HG03095 (cell line): ENCODE data around the gene ADAMTS16.

Experiments
- ATAC-seq: cut with Tn5 transposase; IDR thresholded peaks from one replicate; pipeline ENCODE4 v1.9.1; 2021; ENCODE audit warnings: moderate library complexity; ENCODE audit not compliant: unreplicated experiment

The ADAMTS16 gene

DNA sequence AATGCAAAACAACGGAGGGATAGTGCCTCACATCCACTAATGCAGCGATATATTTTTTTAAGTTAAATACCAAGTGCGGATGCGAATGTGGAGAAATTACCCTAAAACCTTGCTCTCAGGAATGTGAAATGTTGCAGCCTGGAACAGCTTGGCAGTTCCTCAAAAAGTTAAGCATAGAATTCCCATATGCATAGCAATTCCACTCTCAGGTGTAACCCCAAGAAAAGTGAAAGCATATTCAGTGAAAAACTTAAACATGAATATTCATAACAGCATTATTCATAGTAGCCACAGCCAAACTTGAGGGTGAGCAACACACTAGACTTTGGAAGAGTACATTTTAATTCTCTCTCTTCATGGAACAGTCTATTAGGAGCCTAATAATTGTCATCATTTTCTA lies 199.1 kb downstream of the ADAMTS16 start:
- no peak for ATAC-seq

DNA sequence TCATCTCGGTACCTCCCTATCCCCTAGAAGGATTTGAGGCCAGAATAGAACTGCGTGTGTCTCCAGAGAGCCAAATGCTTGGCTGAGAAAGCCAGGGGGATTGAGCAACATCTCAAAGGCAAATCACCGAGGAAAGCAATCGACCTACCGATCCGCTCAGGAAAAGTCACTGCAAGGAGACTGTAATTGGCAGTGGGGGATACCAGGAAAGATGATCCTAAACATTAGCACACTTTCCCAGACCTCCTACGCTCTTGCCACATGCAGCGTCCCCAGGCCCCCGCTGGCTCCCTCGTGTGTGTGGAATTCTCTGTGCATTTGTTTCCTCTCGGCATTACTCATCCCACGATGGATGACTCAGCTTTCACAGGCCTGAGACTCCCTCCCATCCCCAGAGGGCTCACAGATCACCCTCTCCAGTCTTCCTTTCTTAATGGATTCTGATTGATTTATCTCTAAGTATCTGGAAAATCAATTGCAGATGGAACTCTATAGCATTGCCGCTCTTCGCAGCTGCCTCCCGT lies 200.1 kb downstream of the ADAMTS16 start:
- no peak for ATAC-seq

DNA sequence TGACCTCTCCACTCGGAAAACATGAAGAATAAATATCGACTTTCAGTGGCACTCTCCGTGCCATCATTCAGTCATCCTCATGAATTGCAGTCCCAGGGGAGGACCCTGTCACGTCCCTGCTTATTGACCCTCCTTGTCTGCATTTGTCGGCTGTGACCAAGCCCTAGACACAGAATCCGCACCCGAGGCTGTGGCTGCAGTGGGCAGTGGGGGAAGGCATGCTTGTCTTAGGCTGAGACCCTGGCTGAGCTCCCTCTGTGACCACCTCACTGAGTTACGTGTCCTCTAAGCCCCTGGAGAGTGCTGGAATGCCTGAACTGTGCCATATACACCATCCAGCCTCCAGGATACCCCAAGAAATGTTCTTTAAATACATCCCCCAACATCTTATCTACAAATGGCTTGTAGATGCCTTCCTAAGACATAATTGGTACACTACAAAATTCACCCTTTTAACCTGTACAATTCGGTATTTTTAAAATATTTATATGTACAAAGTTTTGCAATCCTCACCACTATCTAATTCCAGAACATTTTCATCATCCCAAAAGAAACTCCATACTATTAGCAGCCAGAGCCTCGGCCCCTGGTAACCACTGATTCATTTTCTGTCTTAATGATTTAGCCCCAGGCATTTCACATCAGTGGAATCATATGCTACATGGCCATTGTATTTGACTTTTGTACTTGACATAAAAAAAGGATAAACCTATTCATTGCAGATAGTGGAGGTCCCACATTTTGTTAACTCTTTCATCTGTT lies 201.6 kb downstream of the ADAMTS16 start:
- ATAC-seq = no peak

GRCh38 chr5:5342784-5343183 lies 202.7 kb downstream of the ADAMTS16 start:
- no peak for ATAC-seq

DNA sequence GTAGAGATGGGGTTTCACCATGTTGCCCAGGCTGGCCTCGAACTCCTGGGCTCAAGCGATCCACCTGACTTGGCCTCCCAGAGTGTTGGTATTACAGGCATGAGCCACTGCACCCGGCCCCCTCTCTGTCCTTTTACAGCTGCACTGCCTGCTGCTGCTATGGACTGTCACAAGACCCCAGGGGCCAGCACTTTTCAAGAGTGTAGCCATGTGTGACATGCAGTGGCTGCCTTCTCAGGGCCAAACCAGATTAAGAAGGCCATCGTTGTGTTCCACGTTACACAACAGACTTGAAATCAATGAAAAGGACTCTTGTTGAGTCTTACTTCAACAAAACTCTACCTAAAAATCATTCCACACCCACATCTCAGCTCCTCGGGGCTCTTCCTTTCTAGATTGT lies 203.4 kb downstream of the ADAMTS16 start:
- no peak for ATAC-seq

GRCh38 chr5:5344051-5344571 lies 204.0 kb downstream of the ADAMTS16 start:
- ATAC-seq = no peak

DNA sequence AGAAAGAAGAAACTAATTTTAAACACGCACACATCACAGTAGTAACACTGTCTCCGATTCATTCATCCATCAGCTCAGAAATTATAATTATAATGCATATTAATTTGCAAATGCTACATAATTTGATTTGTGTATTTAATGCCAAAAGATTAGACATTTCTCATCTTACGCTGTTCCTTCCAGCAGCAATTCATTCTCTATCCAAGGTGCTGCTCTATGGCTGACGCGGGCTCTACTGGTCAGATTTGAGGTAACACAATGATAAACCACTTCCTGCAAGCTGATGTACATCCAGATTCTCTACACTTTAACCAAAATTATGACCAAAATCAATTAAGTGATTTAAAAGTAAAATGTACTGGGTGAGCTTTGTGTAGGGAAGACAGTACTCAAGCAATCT lies 204.5 kb downstream of the ADAMTS16 start:
- no peak for ATAC-seq

DNA sequence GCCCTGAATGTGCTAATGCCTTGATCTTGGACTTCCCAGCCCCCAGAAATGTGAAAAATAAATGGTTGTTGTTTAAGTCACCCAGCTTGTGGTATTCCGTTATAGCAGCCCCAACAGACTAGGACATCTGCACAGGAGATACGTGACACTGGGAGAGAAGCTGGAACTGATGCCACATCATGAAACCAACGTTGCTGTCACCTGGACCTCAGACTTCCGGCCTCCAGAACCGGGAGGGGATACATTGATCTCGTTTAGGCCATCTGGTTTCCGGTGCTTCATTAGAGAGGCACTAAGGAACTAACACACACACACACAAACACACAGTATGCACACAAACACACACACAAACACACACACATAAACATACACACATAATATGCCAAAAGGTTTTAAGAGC lies 207.3 kb downstream of the ADAMTS16 start:
- no peak for ATAC-seq

DNA sequence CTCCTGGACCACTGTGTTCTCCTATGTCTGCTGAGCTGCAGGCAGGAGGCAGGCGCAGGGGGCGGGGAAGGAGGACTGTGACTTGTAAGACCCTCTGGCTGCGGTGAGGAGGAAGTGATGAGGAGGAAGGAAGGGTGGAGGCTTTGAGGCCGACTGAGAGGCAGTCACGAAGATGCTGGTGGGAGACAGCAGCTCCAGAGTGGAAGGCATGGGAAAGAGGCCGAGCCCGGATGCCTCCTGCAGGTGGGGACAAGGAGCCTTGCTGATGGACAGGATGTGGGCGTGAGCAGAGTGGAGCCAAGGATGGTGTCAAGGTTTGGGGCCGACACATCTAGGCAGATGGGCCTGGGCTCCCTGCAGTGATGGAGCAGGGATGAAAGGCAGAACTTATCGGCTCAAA lies 208.0 kb downstream of the ADAMTS16 start:
- no peak for ATAC-seq

GRCh38 chr5:5348576-5348975 lies 208.4 kb downstream of the ADAMTS16 start:
- no peak for ATAC-seq

DNA sequence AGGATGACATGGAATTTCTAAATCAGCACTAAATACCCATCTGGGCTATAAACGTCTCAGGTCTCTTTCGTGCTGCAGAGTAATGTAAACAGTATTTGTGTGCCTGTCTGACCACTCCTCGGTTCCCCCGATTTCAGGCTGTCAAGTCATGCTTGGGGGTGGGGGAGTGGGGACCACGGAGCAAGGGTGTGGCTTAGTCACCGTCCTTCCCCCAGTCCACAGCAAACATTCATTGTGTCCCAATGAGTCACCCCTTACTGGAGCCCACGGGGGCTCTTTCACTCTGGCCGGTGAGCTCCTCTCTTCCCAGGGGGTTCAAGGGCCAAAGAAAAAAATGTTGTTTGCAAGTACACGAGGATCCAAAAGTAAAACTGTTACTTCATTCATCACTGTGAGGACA lies 210.0 kb downstream of the ADAMTS16 start:
- ATAC-seq = no peak

DNA sequence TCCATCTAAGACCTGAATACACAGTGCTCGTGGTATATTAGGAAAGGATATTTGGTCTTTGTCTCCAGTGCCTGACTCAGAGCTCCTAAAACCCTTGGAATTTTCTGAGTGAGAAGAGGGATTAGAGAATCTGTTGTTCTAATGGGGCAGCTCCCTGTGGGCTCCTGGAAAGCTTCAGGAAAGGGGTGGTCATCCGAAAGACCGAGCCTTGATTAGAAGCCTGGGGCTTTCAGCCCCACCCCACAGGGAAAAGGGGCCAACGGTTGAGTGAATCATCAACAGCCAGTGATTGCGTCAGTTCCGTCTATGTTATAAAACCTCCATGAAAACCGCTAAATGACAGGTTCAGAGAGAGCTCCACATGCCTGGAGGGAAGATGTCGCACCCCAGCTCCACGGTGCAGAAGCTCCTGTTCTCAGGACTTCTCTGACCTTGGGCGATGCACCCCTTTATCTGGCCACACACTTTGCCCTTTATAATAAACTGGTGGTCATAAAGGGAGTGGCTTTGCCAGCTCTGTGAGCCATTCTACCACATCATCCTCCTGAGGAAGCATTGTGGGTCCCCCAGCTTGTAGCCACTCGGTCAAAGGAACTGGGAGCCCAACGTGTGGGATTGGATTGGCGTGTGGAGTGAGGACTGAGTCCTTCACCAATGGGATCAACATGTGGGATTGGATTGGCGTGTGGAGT lies 211.3 kb downstream of the ADAMTS16 start:
- ATAC-seq = no peak

GRCh38 chr5:5352675-5353074 lies 212.5 kb downstream of the ADAMTS16 start:
- ATAC-seq = no peak

GRCh38 chr5:5353681-5354080 lies 213.6 kb downstream of the ADAMTS16 start:
- no peak for ATAC-seq

- no peak for ATAC-seq
Observed at GRCh38 chr5:5356765-5357164, 216.6 kb downstream of the ADAMTS16 start.

GRCh38 chr5:5359618-5360017 lies 219.5 kb downstream of the ADAMTS16 start:
- no peak for ATAC-seq

- no peak for ATAC-seq
Observed at GRCh38 chr5:5360363-5360940, 220.3 kb downstream of the ADAMTS16 start.

DNA sequence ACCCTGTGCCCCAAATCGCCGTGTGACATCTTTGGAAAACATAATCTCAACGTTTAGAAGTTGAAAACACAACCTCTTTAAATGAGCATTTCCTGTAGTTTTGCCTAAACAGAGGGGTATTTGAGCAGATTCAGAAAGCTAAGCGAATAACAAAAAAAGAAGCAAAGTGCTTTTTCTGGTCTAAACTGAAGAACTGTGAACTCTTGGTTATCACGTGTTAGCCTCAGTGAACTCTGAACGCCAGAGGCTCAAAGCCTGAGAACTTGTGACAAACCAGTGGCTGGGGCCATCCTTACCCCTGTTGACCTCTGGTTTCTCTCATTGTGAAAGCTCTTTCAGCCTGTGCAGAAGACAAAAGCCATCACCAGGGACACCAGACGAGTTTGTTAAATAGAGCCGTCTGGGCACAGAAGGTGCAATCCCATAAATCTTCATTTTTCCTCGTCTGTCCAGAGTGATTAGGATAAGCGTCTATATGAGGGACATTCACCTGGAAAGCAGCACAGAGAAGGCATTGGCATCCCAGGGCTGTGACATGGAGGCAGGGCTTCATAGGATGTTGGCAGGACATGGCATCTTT lies 220.9 kb downstream of the ADAMTS16 start:
- no peak for ATAC-seq

DNA sequence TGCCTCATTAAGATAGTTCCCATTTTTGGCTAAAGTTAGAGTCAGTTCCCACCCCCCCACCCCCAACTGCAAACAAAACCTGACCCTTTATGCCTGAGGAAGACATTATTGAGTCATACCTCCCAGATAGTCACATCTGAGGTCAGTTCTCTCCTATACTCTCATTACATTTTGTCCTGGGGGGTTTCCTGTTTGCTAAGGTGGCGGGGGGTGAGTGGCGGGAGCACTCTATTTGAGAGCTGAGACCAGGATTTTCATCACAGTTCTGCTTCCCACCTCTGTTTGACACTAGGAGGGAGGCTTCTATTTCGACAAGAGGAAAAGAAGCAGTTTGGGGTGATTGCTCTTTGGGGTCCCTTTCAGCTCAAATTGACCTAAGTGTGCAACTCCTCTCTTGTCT lies 222.9 kb downstream of the ADAMTS16 start:
- no peak for ATAC-seq

- ATAC-seq = peak; percentile 73
Observed at GRCh38 chr5:5364932-5365331, 224.8 kb downstream of the ADAMTS16 start.

DNA sequence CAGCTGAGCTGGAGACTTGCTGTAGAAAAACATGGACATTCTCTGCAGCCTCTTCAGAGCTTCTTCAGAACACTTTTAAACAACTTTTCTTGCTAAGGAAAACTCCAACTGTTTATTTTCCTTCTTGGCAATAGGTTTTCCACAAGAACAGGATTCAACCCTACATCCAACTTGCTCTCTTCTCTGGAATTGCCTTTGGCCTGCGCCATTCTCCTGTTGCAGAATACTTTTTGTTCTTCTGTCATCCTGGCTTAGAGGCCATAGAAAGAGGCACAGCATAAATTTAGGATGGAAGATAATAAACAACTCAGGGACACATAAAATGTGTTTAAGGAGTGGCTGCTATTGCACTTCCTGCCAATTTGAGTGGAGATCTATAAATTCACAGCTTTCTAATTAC lies 227.6 kb downstream of the ADAMTS16 start:
- ATAC-seq = no peak
